Peyer's patch (tissue), 4 donors: ENCODE measurements around the gene SLC30A9. TPM values are rescaled to one million over a fixed set of nuclear protein-coding genes. Genes with fewer than 3 reads are reported as not detected.
A peak's percentile ranks its signal among the peaks of the same experiment; 100 is the strongest.

Source experiments
- DNase-seq, 3 donors: peaks; one replicate each; pipeline ENCODE4 v3.0.0-alpha.2; 2017 to 2019
- H3K27ac ChIP-seq, 4 donors: fragments of 200-600 bp; sonication (generic); one replicate each; pipeline ENCODE4 v1.5.1; 2016 to 2019
- H3K27me3 ChIP-seq, 2 donors: fragments of 200-600 bp; sonication (generic); one replicate each; pipeline ENCODE4 v1.5.1; 2019
- H3K36me3 ChIP-seq, 3 donors: fragments of 200-600 bp; sonication (generic); one replicate each; pipeline ENCODE4 v1.5.1; 2016 to 2019
- H3K4me1 ChIP-seq, 4 donors: fragments of 200-600 bp; sonication (generic); one replicate each; pipeline ENCODE4 v1.5.1; 2016 to 2019
- H3K4me3 ChIP-seq, 4 donors: fragments of 200-600 bp; sonication (generic); 1 replicate in 3 of 4; 2 replicates in 1 of 4; pipeline ENCODE4 v1.5.1; 2016 to 2019; ENCODE audit warnings: mild to moderate bottlenecking in 1 of 4
- H3K9me3 ChIP-seq, 4 donors: fragments of 200-600 bp; sonication (generic); one replicate each; pipeline ENCODE4 v1.5.1; 2016 to 2019; ENCODE audit warnings: mild to moderate bottlenecking in 1 of 4
- CTCF ChIP-seq, 6 experiments: fragments of 450-650 bp in 4 of 6; fragments of 200-600 bp in 2 of 6; sonication (generic) in 1 of 6; IDR thresholded peaks; one replicate each; pipeline ENCODE4 v1.5.1; 2017 to 2019; ENCODE audit warnings: antibody characterized with exemption in 6 of 6, mild to moderate bottlenecking in 3 of 6, moderate library complexity in 1 of 6
- POLR2A ChIP-seq, 2 donors: fragments of 450-650 bp; IDR thresholded peaks; one replicate each; pipeline ENCODE4 v1.5.1; 2017; ENCODE audit warnings: antibody characterized with exemption in 2 of 2, mild to moderate bottlenecking in 2 of 2, moderate library complexity in 2 of 2
- total RNA-seq, 4 donors: library from RNA; depleted of rRNA; stranded (reverse); fragments of >200 nt; gene quantifications; one replicate each; pipeline ENCODE4 v1.1.0, GENCODE V29; 2016

Gene SLC30A9
- total RNA-seq: 10 to 100 TPM; 51.3 to 61.1 (median 56.6) TPM

GRCh38 chr4:41990365-41991111, at the start of gene SLC30A9:
Gene SLC30A9 (plus strand): TSS chr4:41990530. CDS start chr4:41990652, 122 bp downstream.
- H3K9me3 ChIP-seq: no peaks in the 10 kb centered on the region
- H3K4me1 ChIP-seq: peaks cover 0 to 14% (median 6%) of the 10 kb centered on the region in 4 donors
- H3K27me3 ChIP-seq: no peaks in the 10 kb centered on the region
- TF ChIP-seq CTCF (IDR thresholded peaks at IDR 0.05) (peak in 5 of 6 experiments; percentile 8 to 61 (median 49)), POLR2A (IDR thresholded peaks at IDR 0.05) (peak; percentile 60 to 87)
- DNase-seq: peak; percentile 95 to 98 (median 95)
- H3K36me3 ChIP-seq: no peaks in the 10 kb centered on the region
- peak within 1 kb of the TSS; percentile 74 to 97 (median 82) for H3K4me3 ChIP-seq
- peak within 1 kb of the TSS; percentile 69 to 85 (median 80) for H3K27ac ChIP-seq

GRCh38 chr4:41940834-41941233, 49.5 kb upstream of the SLC30A9 start:
- TF ChIP-seq CTCF (IDR thresholded peaks at IDR 0.05) (no peak), POLR2A (IDR thresholded peaks at IDR 0.05) (no peak)
- no peak for DNase-seq
- peaks cover 0 to 10% (median 0%) of the 10 kb centered on the region in 3 donors for H3K36me3 ChIP-seq
- no peaks in the 10 kb centered on the region for H3K27me3 ChIP-seq
- no peaks in the 10 kb centered on the region for H3K9me3 ChIP-seq
- no peak overlapping the region for H3K4me3 ChIP-seq
- peaks cover 0 to 22% (median 6%) of the 10 kb centered on the region in 4 donors for H3K4me1 ChIP-seq
- no peak overlapping the region for H3K27ac ChIP-seq

- Histone ChIP-seq H3K9me3 (no peaks in the 10 kb centered on the region), H3K4me1 (no peaks in the 10 kb centered on the region), H3K36me3 (peaks cover 0 to 18% (median 0%) of the 10 kb centered on the region in 3 donors), H3K27me3 (no peaks in the 10 kb centered on the region), H3K4me3 (no peak overlapping the region), H3K27ac (no peak overlapping the region)
- no peak for TF ChIP-seq CTCF (IDR thresholded peaks at IDR 0.05)
- TF ChIP-seq POLR2A (IDR thresholded peaks at IDR 0.05): no peak
- no peak for DNase-seq
Observed at GRCh38 chr4:41943506-41943905, 46.8 kb upstream of the SLC30A9 start.

- no peak overlapping the region for H3K27ac ChIP-seq
- H3K4me1 ChIP-seq: no peaks in the 10 kb centered on the region
- no peak overlapping the region for H3K4me3 ChIP-seq
- TF ChIP-seq POLR2A (IDR thresholded peaks at IDR 0.05) (no peak), CTCF (IDR thresholded peaks at IDR 0.05) (no peak)
- DNase-seq: no peak
- H3K36me3 ChIP-seq: peaks cover 0 to 16% (median 0%) of the 10 kb centered on the region in 3 donors
- no peaks in the 10 kb centered on the region for H3K27me3 ChIP-seq
- no peaks in the 10 kb centered on the region for H3K9me3 ChIP-seq
Observed at GRCh38 chr4:41944089-41944488, 46.2 kb upstream of the SLC30A9 start.

- Histone ChIP-seq H3K9me3 (no peaks in the 10 kb centered on the region), H3K27ac (no peak overlapping the region), H3K36me3 (peaks cover 0 to 52% (median 0%) of the 10 kb centered on the region in 3 donors), H3K4me1 (no peaks in the 10 kb centered on the region), H3K4me3 (no peak overlapping the region), H3K27me3 (no peaks in the 10 kb centered on the region)
- no peak for DNase-seq
- TF ChIP-seq CTCF (IDR thresholded peaks at IDR 0.05): no peak
- TF ChIP-seq POLR2A (IDR thresholded peaks at IDR 0.05): no peak
Observed at GRCh38 chr4:41949531-41949930, 40.8 kb upstream of the SLC30A9 start.
